ENCODE results near the gene DEDD. TPM values are rescaled to one million over a fixed set of nuclear protein-coding genes. Genes with fewer than 3 reads are reported as not detected.

The DEDD gene
- total RNA-seq, 1 experiment from 2014 or later: 33.8 TPM

DNA sequence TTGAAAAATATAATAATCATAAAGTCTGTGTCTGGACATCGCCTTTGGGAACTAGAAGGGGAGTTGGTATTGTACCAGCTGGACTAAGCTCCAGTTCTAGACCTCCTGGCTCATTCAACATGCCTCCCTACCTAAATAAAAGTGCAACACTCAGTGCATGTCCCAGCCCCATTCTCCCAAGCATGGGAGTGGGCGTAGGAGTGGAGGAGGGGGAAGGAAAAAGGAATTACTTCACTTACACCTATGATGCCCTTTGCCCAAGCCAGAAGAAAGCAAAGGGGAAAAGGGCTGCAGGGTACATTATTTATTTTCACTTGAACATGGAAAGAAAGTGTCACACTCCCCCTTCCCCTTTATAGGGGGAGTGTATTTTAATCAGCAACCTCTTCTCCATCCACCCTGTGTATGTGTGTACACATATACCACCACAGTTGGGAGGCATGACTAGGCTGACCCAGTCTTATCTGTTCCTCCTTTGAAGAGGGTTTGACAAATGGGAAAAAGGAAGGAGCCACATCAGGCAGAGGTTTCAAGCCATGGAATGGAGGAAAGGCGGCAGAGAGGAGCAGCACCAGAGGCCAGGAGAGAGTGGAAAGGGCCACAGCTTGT lies 11.3 kb downstream of the DEDD start:
- Mint-ChIP-seq H3K4me3 (ENCODE audit: unreplicated experiment) (no peak overlapping the region), H3K27ac (ENCODE audit: unreplicated experiment) (no peak overlapping the region), H3K9me3 (ENCODE audit: unreplicated experiment) (no peaks in the 10 kb centered on the region), H3K4me1 (ENCODE audit: low read depth, unreplicated experiment) (peaks cover 13% of the 10 kb centered on the region), H3K27me3 (ENCODE audit: insufficient read depth, unreplicated experiment) (no peaks in the 10 kb centered on the region), H3K36me3 (ENCODE audit: insufficient read depth, unreplicated experiment) (peaks cover 76% of the 10 kb centered on the region)
- POLR2A ChIA-PET: no interaction called here
- Histone ChIP-seq H3K27me3 (replicated peaks; ENCODE audit: control insufficient read depth, insufficient read depth, low read length) (no peaks in the 10 kb centered on the region), H3K36me3 (ENCODE audit: control insufficient read depth, insufficient read depth, low read length) (peaks cover 5% of the 10 kb centered on the region), H3K4me1 (peaks cover 17% of the 10 kb centered on the region), H3K4me3 (ENCODE audit: low read depth, low read length) (no peak overlapping the region), H3K9me3 (no peaks in the 10 kb centered on the region)
- CTCF ChIA-PET: interaction anchor here (0.6 to 0.7 kb wide), 2 partner anchors 12 to 169 kb away, joined by 3 to 6 read pairs; no protein-coding TSS in a partner anchor
- BruUV-seq (replicated peaks): no TSS peak
- intact Hi-C loops (cut with micrococcal nuclease; ENCODE audit: unreplicated experiment): no loop called here
- no peak for DNase-seq
- TF ChIP-seq, protein P1, sequence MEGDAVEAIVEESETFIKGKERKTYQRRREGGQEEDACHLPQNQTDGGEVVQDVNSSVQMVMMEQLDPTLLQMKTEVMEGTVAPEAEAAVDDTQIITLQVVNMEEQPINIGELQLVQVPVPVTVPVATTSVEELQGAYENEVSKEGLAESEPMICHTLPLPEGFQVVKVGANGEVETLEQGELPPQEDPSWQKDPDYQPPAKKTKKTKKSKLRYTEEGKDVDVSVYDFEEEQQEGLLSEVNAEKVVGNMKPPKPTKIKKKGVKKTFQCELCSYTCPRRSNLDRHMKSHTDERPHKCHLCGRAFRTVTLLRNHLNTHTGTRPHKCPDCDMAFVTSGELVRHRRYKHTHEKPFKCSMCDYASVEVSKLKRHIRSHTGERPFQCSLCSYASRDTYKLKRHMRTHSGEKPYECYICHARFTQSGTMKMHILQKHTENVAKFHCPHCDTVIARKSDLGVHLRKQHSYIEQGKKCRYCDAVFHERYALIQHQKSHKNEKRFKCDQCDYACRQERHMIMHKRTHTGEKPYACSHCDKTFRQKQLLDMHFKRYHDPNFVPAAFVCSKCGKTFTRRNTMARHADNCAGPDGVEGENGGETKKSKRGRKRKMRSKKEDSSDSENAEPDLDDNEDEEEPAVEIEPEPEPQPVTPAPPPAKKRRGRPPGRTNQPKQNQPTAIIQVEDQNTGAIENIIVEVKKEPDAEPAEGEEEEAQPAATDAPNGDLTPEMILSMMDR (IDR thresholded peaks at IDR 0.05; ENCODE audit: insufficient read depth in 1 of 2, low read depth in 1 of 2, low read length in 1 of 2, severe bottlenecking in 1 of 2, unreplicated experiment in 1 of 2): no peak

DNA sequence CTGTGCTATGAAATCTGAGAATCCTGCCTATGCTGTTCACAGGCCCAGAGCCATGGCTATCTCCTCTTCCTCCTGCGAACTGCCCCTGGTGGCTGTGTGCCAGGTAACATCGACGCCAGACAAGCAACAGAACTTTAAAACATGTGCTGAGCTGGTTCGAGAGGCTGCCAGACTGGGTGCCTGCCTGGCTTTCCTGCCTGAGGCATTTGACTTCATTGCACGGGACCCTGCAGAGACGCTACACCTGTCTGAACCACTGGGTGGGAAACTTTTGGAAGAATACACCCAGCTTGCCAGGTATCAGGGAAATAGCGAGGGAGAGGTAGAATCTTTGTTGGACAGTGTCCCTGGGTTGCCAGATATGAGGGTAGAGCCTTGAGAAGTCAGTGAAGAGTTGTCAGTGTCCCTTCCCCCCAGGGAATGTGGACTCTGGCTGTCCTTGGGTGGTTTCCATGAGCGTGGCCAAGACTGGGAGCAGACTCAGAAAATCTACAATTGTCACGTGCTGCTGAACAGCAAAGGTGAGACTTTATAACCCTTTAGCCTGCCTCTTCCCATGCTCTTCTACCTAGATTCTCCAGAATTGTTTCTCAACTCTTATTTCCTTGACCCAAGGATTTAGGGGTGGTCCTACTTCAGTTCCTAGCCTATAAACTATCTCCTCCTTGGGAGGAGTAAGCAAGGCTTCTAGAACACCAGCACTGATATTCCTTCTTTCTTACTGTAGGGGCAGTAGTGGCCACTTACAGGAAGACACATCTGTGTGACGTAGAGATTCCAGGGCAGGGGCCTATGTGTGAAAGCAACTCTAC lies 13.2 kb downstream of the DEDD start:
- Mint-ChIP-seq H3K27me3 (ENCODE audit: insufficient read depth, unreplicated experiment) (no peaks in the 10 kb centered on the region), H3K4me3 (ENCODE audit: unreplicated experiment) (peak overlapping the region; percentile 99), H3K36me3 (ENCODE audit: insufficient read depth, unreplicated experiment) (peaks cover 61% of the 10 kb centered on the region), H3K9me3 (ENCODE audit: unreplicated experiment) (no peaks in the 10 kb centered on the region), H3K27ac (ENCODE audit: unreplicated experiment) (peak overlapping the region; percentile 96), H3K4me1 (ENCODE audit: low read depth, unreplicated experiment) (peaks cover 13% of the 10 kb centered on the region)
- ChIA-PET POLR2A (no interaction called here), CTCF (interaction anchor here (1.0 kb wide), 1 partner anchor 98 kb away, joined by 3 read pairs; no protein-coding TSS in a partner anchor)
- Histone ChIP-seq H3K27me3 (replicated peaks; ENCODE audit: control insufficient read depth, insufficient read depth, low read length) (no peaks in the 10 kb centered on the region), H3K4me3 (ENCODE audit: low read depth, low read length) (peak overlapping the region; percentile 91), H3K9me3 (no peaks in the 10 kb centered on the region), H3K4me1 (peaks cover 17% of the 10 kb centered on the region), H3K36me3 (ENCODE audit: control insufficient read depth, insufficient read depth, low read length) (peaks cover 6% of the 10 kb centered on the region)
- intact Hi-C loops (cut with micrococcal nuclease; ENCODE audit: unreplicated experiment): loop anchor here (1.0 to 5.0 kb wide), 2 partner anchors 13 to 58 kb away; partner anchors contain the start of genes B4GALT3 and DEDD
- BruUV-seq (replicated peaks): no TSS peak
- TF ChIP-seq, protein P1 (IDR thresholded peaks at IDR 0.05; ENCODE audit: insufficient read depth in 1 of 2, low read depth in 1 of 2, low read length in 1 of 2, severe bottlenecking in 1 of 2, unreplicated experiment in 1 of 2): peak; percentile 15 to 47
- DNase-seq: peak; percentile 52 to 54

Data from Caco-2 (cell line).